ENCODE data around the gene FERMT2.

GRCh38 chr14:52998376-52999015, 47.6 kb upstream of the FERMT2 start:
- TF ChIP-seq CTCF (IDR thresholded peaks at IDR 0.05; ENCODE audit: insufficient read depth, low read depth, low read length) (no peak), EZH2 (IDR thresholded peaks at IDR 0.05; ENCODE audit: insufficient read depth, low read length) (no peak)
